Stimulated activated CD4-positive, alpha-beta T cell treated with anti-CD3 and anti-CD28 coated beads, Interleukin-1b, Interleukin-23, amount 100 ng/mL, for 24 hours (primary cell): ENCODE results near the gene LSM8.
A peak's percentile ranks its signal among the peaks of the same experiment; 100 is the strongest.
"Not testable (repeated sequence)": the region's sequence is repeated elsewhere in the genome, so short reads cannot be mapped to it uniquely, and the experiment has no call there.

Experiments
- DNase-seq, 4 experiments: peaks; one replicate each; pipeline ENCODE4 v3.0.0-alpha.2; 2020; ENCODE audit warnings: low read depth in 4 of 4, low spot score in 1 of 4

LSM8 gene

GRCh38 chr7:118202061-118202460 is 18.1 kb downstream of the LSM8 start:
- DNase-seq: no peak

DNA sequence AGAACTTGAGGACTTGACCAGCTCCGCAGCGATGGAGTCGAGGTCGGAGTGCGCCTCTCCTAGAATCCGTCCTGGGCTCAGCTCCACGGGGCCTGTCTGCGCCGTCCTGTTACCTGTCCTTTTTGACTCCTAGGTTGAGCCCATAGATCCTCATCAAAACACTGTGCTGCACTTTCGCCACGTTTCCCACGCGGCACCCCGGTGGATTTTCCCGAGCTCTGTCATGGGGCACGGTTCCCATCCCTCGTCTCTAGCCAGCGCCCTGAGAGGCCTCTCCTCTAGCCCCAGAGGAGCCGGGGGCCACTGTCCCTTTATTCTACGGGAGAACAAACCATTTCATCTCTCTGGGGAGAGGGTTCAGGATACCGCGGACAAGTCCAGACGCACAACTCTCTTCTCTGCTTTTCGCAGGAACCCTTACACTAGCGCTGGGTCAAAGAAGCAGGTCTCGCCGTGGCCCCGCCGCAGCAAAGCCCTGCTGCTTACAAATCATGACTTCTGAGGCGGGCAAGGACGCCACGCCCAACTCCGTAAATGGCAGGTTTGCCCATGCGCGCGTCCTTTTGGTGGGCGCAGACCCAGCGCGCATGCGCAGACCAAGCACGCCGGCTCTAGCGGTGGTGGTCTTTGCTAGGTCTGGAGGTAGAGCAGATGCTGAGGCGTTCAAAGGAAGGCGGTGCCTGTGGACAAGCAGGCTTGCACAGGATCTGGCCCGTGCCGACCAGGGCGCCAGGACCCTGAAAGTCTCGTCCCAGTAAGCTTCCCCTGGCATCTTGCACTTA is 30.3 kb downstream of the LSM8 start:
- DNase-seq: peak; percentile 25 to 61 (median 46)

DNA sequence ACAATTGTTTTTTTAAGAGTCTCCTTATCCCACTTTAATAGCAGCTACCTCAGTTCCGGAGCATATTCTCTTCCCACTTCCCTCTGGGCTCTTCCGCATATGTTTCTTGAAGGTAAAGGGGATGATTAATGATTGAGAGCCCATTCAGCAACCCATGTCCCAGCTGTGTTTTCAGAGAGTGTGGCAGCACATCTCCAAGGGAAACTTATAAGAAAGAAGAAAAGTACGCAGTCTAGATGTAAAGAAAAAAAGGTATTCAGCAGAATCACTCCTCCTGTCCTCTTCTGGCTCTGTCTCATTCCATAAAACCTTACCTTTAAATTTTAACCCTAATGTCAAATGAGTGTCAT is 30.8 kb downstream of the LSM8 start:
- no peak for DNase-seq

DNA sequence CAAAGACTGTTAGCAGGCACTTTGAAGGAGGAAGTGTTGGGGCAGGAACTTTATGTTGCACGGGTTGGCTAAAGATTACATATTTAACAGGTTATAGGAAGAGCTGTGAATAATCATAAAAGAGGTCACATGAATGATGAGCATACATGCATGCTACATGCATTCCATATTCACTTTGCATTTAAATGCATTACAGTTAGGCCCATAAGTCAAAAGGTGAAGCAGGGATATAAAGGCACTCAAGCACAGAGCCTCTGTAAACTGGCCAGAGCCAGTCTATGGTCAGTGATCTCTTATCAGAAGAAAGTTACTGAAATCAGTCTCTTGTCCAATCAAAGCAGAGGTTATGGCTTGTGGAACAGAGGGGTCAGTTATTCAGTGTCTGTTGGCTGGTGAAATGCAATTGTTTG is 33.3 kb downstream of the LSM8 start:
- no peak for DNase-seq

- no peak for DNase-seq
These were observed 34.6 kb downstream of the LSM8 start for GRCh38 chr7:118218413-118219156.

- DNase-seq: no peak
These were observed 35.2 kb downstream of the LSM8 start for GRCh38 chr7:118219157-118219512.

DNA sequence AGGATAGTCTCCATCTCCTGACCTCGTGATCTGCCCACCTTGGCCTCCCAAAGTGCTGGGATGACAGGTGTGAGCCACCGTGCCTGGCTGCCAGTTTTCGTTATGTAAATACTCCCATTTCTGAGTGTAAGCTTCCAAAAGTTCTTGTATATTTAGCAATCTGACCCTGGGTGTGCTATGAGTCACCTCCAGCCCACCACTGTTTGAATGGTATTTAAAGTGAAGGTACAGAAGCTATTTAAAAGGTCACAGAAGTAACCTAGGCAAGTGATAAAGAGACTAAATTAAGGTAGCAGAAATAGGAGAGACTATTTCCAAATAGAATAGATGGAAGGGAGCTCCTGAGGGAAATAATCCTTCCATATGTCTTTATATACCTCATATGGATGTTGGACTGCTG is 36.6 kb downstream of the LSM8 start:
- no peak for DNase-seq

DNA sequence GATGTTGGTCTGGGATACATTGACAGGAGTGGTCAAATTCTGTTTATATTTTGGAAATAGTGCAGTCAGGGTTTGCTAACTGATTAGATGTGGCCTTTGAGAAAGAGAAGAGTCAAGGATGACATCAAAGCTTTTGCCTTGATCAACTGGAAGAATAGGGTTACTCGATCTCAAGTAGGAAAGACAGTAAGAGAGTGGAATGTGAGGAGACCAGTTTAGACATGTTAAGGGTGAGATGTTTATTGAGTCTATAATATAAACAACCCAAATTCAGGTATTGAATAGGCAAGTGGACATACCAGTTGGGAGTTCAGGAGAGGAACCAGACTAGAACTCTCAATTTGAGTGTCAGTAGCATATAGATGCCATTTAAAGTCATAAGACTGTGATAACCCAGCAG is 38.6 kb downstream of the LSM8 start:
- no peak for DNase-seq

DNA sequence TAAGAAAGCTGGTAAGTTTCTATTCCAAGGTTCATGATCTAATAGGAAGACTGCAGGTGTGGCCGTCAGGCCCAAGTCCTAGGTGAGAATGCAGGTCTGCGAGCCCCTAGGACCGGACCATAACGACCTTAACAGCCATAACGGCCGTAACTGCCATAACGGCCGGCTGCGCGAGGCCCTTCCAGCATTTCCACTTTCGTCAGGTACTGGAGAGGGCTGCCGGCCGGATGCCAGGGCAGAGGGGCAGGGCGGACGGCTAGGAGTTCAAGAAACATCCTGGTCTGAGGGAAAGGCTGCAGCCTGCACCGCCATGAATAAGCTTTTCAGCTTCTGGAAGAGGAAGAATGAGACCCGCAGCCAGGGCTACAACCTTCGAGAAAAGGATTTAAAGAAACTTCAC is 40.6 kb downstream of the LSM8 start, which contains the start of gene ANKRD7:
TSS of gene ANKRD7 (plus strand) at position 184 of the 400 bp plus-strand sequence. CDS start at position 311, 127 bp downstream.
- no peak for DNase-seq

DNA sequence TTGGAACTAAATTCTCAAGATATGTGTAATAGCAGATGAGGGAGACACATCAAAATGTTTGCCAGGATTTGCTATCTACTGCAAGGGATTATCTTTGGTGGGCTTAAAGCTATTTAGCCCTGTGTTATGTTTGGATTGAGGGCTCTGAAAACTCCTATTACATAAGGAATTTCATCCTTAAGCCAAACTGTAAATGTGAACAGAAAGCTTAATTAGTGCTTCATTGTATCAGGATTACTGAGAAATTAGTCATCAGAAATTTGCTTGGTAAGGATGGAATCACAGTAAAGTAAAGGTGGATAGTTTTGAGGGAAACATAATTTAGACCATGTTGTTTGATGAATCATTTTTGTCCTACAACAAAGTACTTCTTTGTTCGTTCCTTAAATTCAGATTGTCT is 48.9 kb downstream of the LSM8 start:
- no peak for DNase-seq

DNA sequence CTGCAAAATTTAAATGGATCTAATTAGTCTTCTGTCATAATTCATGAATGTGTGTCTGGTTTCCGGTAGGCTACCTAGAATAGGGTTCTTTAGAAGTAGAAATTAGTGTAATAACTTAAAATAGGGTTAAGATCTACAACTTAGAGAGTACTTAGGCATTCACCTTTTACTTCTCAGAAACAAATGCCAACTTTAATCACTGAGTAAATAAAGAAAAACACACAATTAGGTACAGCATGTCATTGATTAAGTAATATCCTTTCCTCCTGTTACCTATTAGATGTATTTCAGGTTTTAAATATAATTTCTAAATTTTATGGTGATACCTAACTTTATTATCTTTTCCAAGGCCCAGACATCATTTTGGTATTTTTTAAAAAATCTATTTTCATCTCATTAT is 49.8 kb downstream of the LSM8 start:
- no peak for DNase-seq

DNA sequence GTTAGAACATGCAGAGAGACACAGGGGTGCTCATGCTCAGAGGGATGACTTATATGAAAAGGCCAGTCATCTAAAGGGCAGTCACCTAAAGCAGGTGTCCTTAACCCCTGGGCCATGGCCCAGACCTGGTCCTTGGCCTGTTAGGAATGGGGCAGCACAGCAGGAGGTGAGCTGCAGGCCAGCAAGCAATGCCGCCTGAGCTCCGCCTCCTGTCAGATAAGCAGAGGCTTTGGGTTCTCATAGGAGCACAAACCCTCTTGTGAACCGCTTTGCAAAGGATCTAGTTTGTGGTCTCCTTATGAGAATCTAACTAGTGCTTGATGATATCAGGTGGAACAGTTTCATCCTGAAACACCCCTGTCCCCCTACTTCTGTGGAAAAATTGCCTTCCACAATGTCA is 55.0 kb downstream of the LSM8 start:
- no peak for DNase-seq

DNA sequence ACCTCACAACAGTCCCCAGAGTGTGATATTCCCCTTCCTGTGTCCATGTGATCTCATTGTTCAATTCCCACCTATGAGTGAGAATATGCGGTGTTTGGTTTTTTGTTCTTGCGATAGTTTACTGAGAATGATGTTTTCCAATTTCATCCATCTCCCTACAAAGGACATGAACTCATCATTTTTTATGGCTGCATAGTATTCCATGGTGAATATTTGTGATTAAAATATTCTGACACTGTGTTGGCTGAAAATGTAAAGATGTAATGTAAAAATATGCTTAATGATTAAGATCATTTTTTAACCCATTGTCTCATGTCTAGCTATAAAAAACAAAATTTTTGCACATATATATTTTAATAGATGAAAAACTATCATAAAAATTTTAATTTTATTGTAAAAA is 56.4 kb downstream of the LSM8 start:
- DNase-seq: not testable (repeated sequence)
